Peyer's patch (tissue), 4 donors: ENCODE measurements around the gene WDR7.

Experiments used
- CTCF ChIP-seq, 6 experiments: fragments of 450-650 bp in 4 of 6; fragments of 200-600 bp in 2 of 6; sonication (generic) in 1 of 6; IDR thresholded peaks; one replicate each; pipeline ENCODE4 v1.5.1; 2017 to 2019; ENCODE audit warnings: antibody characterized with exemption in 6 of 6, mild to moderate bottlenecking in 3 of 6, moderate library complexity in 1 of 6
- POLR2A ChIP-seq, 2 donors: fragments of 450-650 bp; IDR thresholded peaks; one replicate each; pipeline ENCODE4 v1.5.1; 2017; ENCODE audit warnings: antibody characterized with exemption in 2 of 2, mild to moderate bottlenecking in 2 of 2, moderate library complexity in 2 of 2

DNA sequence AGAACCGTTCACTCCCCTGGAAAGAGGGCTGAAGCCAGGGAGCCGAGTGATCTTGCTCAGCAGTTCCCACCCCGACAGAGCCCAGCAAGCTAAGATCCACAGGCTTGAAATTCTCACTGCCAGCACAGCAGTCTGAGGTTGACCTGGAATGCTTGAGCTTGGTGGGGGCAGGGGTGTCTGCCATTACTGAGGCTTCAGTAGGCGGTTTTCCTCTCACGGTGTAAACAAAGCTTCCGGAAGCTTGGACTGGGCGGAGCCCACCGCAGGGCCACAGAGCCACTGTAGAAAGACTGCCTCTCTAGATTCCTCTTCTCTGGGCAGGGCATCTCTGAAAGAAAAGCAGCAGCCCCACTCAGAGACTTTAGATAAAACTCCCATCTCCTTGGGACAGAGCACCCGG is 180.8 kb downstream of the WDR7 start:
- TF ChIP-seq CTCF (IDR thresholded peaks at IDR 0.05) (no peak), POLR2A (IDR thresholded peaks at IDR 0.05) (no peak)
